Midbrain (tissue), 1 donor: Measurements from ENCODE around the gene MRPS15.
"Not testable (repeated sequence)": the region's sequence is repeated elsewhere in the genome, so short reads cannot be mapped to it uniquely, and the experiment has no call there.

Experiments used
- DNase-seq: peaks from one replicate; lab custom pipeline; 2025; lab: John Stamatoyannopoulos, UW

Gene MRPS15

GRCh38 chr1:36463803-36464604, at the start of gene MRPS15:
Gene MRPS15 (minus strand): TSS chr1:36464384. CDS start chr1:36464275, 109 bp downstream.
- DNase-seq, result peak; percentile 97

- DNase-seq, result no peak
These were observed 48.7 kb upstream of the MRPS15 start for GRCh38 chr1:36512842-36513241.

GRCh38 chr1:36511804-36512798, 47.9 kb upstream of the MRPS15 start:
- DNase-seq, result no peak

GRCh38 chr1:36511220-36511619, 47.0 kb upstream of the MRPS15 start:
- DNase-seq, result not testable (repeated sequence)

GRCh38 chr1:36510418-36510817, 46.2 kb upstream of the MRPS15 start:
- no peak for DNase-seq

GRCh38 chr1:36508257-36508656, 44.1 kb upstream of the MRPS15 start:
- no peak for DNase-seq

- no peak for DNase-seq
These were observed 42.2 kb upstream of the MRPS15 start for GRCh38 chr1:36506276-36506920.

- no peak for DNase-seq
These were observed 39.5 kb upstream of the MRPS15 start for GRCh38 chr1:36503733-36504132.

GRCh38 chr1:36503159-36503558, 39.0 kb upstream of the MRPS15 start:
- DNase-seq, result no peak

- no peak for DNase-seq
These were observed 38.4 kb upstream of the MRPS15 start for GRCh38 chr1:36502616-36503015.

GRCh38 chr1:36501911-36502310, 37.7 kb upstream of the MRPS15 start:
- not testable (repeated sequence) for DNase-seq

GRCh38 chr1:36497207-36497606, 33.0 kb upstream of the MRPS15 start:
- no peak for DNase-seq

- no peak for DNase-seq
These were observed 30.8 kb upstream of the MRPS15 start for GRCh38 chr1:36494971-36495370.

GRCh38 chr1:36493524-36493923, 29.3 kb upstream of the MRPS15 start:
- no peak for DNase-seq

- no peak for DNase-seq
These were observed 28.3 kb upstream of the MRPS15 start for GRCh38 chr1:36492491-36492890.

GRCh38 chr1:36489258-36490051, 25.3 kb upstream of the MRPS15 start:
- DNase-seq, result not testable (repeated sequence)

GRCh38 chr1:36487906-36488305, 23.7 kb upstream of the MRPS15 start:
- DNase-seq, result no peak

- DNase-seq, result not testable (repeated sequence)
These were observed 23.1 kb upstream of the MRPS15 start for GRCh38 chr1:36487336-36487725.

- DNase-seq, result peak; percentile 24
These were observed 22.5 kb upstream of the MRPS15 start for GRCh38 chr1:36486439-36487335.

- no peak for DNase-seq
These were observed 21.9 kb upstream of the MRPS15 start for GRCh38 chr1:36486093-36486438.
